DOHH2 (cell line): ENCODE data around the gene MAP3K5.

Experiments used
- H3F3A ChIP-seq: fragments of 200-600 bp; sonication (generic), shearing (Covaris generic); 2 replicates; pipeline ENCODE4 v1.6.0; 2016; ENCODE audit warnings: antibody characterized with exemption, mild to moderate bottlenecking; ENCODE audit not compliant: control insufficient read depth, insufficient read depth
- H3K27ac ChIP-seq: fragments of 200-600 bp; sonication (generic); 2 replicates; pipeline ENCODE4 v1.5.1; 2014; ENCODE audit warnings: low read depth, mild to moderate bottlenecking, low read length, moderate library complexity
- H3K27me3 ChIP-seq: fragments of 200-600 bp; sonication (generic); 2 replicates; pipeline ENCODE4 v1.6.1; 2014; ENCODE audit warnings: mild to moderate bottlenecking, low read length, mixed read lengths; ENCODE audit not compliant: control insufficient read depth
- H3K36me3 ChIP-seq: fragments of 200-600 bp; sonication (generic); 2 replicates; pipeline ENCODE4 v1.6.1; 2014; ENCODE audit warnings: mild to moderate bottlenecking, low read length, moderate library complexity, mixed read lengths; ENCODE audit not compliant: control insufficient read depth
- H3K4me1 ChIP-seq: fragments of 200-600 bp; sonication (generic); 2 replicates; pipeline ENCODE4 v1.6.1; 2014; ENCODE audit warnings: mild to moderate bottlenecking, low read length, mixed read lengths; ENCODE audit not compliant: control insufficient read depth
- H3K4me2 ChIP-seq: fragments of 200-600 bp; sonication (generic); 2 replicates; pipeline ENCODE4 v1.6.0; 2014; ENCODE audit warnings: mild to moderate bottlenecking, low read length, moderate library complexity
- H3K4me3 ChIP-seq: fragments of 200-600 bp; sonication (generic); 2 replicates; pipeline ENCODE4 v1.5.1; 2014; ENCODE audit warnings: mild to moderate bottlenecking, low read length, mixed read lengths
- H3K79me2 ChIP-seq: fragments of 200-600 bp; sonication (generic); 2 replicates; pipeline ENCODE4 v1.6.1; 2014; ENCODE audit warnings: mild to moderate bottlenecking, low read length, mixed read lengths; ENCODE audit not compliant: control insufficient read depth
- H3K9me2 ChIP-seq: fragments of 200-600 bp; sonication (generic); replicated peaks from 2 replicates; pipeline ENCODE4 v1.6.1; 2014; ENCODE audit warnings: mild to moderate bottlenecking, low read length, mixed read lengths; ENCODE audit not compliant: control insufficient read depth
- H3K9me3 ChIP-seq: fragments of 200-600 bp; sonication (generic); 2 replicates; pipeline ENCODE4 v1.6.1; 2014; ENCODE audit warnings: antibody characterized with exemption, low read length, mixed read lengths; ENCODE audit not compliant: control insufficient read depth, insufficient read depth
- H4K20me1 ChIP-seq: fragments of 200-600 bp; sonication (generic); 2 replicates; pipeline ENCODE4 v1.6.0; 2014; ENCODE audit warnings: low read depth, mild to moderate bottlenecking, antibody characterized with exemption, low read length, moderate library complexity; ENCODE audit not compliant: control insufficient read depth, insufficient read depth
- EZH2phosphoT487 ChIP-seq: fragments of 200-600 bp; sonication (generic); IDR thresholded peaks from 2 replicates; pipeline ENCODE4 v1.6.1; 2017; ENCODE audit warnings: borderline replicate concordance, mild to moderate bottlenecking, antibody characterized with exemption, low read length, moderate library complexity, mixed read lengths
- TF ChIP-seq, protein P1 (sequence below): fragments of 200-600 bp; sonication (generic); IDR thresholded peaks from one replicate; pipeline ENCODE4 v1.5.1; 2014; ENCODE audit warnings: antibody characterized with exemption, mild to moderate bottlenecking, low read depth, low read length; ENCODE audit not compliant: poor library complexity, severe bottlenecking

The MAP3K5 gene

DNA sequence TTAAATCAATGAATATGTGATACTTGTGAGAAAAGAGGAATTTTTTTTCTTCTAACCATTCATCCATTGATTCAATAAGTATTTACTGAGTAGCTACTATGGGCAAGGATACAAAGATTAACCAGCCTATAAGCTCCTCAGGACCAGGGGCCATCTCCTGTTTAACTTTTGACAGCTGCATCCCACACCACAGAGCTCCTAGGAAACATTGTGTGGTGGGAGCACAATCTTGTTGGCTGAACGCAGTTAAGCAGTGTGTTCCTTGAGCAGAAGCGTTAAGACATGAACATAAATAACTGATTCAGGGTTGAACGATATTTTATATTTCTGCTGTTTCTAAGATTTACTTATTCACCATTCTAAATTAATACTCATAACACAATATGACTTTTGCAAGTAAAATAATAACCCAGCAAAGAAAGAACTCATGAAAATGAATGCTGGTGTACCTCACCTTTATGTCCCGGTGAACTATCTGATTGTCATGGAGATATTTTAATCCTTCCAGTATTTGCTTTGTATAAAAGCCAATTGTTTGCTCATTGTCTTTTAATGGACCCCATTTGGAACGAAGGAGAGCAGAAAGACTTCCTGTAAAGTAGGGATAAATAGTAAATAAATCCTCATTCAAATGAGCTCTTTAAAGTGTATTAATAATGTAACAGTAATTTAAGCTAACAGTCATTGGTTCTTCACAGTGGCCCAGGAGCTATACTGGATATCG is 179.4 kb downstream of the MAP3K5 start:
- H4K20me1 ChIP-seq = no peaks in the 10 kb centered on the region
- no peak overlapping the region for H3K4me3 ChIP-seq
- no peaks in the 10 kb centered on the region for H3F3A ChIP-seq
- H3K79me2 ChIP-seq = no peaks in the 10 kb centered on the region
- H3K9me2 ChIP-seq = no peaks in the 10 kb centered on the region
- TF ChIP-seq EZH2phosphoT487 = no peak
- TF ChIP-seq, protein P1, sequence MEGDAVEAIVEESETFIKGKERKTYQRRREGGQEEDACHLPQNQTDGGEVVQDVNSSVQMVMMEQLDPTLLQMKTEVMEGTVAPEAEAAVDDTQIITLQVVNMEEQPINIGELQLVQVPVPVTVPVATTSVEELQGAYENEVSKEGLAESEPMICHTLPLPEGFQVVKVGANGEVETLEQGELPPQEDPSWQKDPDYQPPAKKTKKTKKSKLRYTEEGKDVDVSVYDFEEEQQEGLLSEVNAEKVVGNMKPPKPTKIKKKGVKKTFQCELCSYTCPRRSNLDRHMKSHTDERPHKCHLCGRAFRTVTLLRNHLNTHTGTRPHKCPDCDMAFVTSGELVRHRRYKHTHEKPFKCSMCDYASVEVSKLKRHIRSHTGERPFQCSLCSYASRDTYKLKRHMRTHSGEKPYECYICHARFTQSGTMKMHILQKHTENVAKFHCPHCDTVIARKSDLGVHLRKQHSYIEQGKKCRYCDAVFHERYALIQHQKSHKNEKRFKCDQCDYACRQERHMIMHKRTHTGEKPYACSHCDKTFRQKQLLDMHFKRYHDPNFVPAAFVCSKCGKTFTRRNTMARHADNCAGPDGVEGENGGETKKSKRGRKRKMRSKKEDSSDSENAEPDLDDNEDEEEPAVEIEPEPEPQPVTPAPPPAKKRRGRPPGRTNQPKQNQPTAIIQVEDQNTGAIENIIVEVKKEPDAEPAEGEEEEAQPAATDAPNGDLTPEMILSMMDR = no peak
- H3K9me3 ChIP-seq = no peaks in the 10 kb centered on the region
- no peaks in the 10 kb centered on the region for H3K36me3 ChIP-seq
- no peaks in the 10 kb centered on the region for H3K4me1 ChIP-seq
- no peak overlapping the region for H3K4me2 ChIP-seq
- no peak overlapping the region for H3K27ac ChIP-seq
- H3K27me3 ChIP-seq = no peaks in the 10 kb centered on the region

DNA sequence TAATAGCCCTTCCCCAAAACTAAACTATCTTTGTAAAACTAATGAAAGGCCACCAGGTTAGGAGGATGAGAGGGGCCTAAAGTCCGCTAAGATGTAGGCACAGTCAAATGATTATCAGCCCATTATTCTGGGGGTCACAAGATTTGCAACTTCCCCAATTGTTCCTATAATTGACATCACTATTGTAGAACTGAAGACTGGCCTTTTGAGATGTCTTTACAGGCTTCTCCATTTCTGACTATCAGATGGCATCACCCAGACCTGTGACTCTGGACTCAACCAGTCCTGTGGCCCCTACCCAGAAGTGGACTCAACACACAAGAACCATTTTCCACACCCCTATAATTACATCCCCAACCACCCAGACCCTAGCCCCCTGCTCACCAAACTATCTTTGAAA is 180.5 kb downstream of the MAP3K5 start:
- no peak for TF ChIP-seq EZH2phosphoT487
- TF ChIP-seq, protein P1 = no peak
- H3K9me3 ChIP-seq = no peaks in the 10 kb centered on the region
- H3K9me2 ChIP-seq = no peaks in the 10 kb centered on the region
- no peaks in the 10 kb centered on the region for H3K79me2 ChIP-seq
- H3K36me3 ChIP-seq = no peaks in the 10 kb centered on the region
- H3K4me2 ChIP-seq = no peak overlapping the region
- H3K4me3 ChIP-seq = no peak overlapping the region
- H3K27ac ChIP-seq = no peak overlapping the region
- no peaks in the 10 kb centered on the region for H4K20me1 ChIP-seq
- no peaks in the 10 kb centered on the region for H3K4me1 ChIP-seq
- H3F3A ChIP-seq = no peaks in the 10 kb centered on the region
- H3K27me3 ChIP-seq = no peaks in the 10 kb centered on the region

DNA sequence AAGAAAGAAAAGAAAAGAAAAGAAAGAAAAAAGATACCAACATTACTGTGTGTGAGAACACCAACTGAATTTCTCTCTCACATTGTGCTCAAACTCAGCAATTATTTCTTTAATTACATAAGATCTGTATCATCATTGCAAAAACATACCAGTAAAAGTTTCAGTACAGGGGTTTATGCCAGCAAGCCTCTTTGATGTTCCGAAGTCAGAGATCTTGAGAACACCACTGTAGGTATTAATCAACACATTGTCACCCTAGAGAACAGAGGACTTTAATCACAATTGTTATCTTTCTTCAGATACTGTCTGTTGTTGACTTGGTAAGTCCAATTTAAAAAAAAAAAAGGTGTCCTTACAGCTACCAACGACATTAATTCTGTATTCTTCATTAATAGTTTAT is 181.1 kb downstream of the MAP3K5 start:
- H3K4me2 ChIP-seq = no peak overlapping the region
- H3K9me2 ChIP-seq = no peaks in the 10 kb centered on the region
- H3K4me3 ChIP-seq = no peak overlapping the region
- H3K9me3 ChIP-seq = no peaks in the 10 kb centered on the region
- H3K36me3 ChIP-seq = no peaks in the 10 kb centered on the region
- no peaks in the 10 kb centered on the region for H3K79me2 ChIP-seq
- H4K20me1 ChIP-seq = no peaks in the 10 kb centered on the region
- H3K4me1 ChIP-seq = no peaks in the 10 kb centered on the region
- H3F3A ChIP-seq = no peaks in the 10 kb centered on the region
- no peak overlapping the region for H3K27ac ChIP-seq
- no peaks in the 10 kb centered on the region for H3K27me3 ChIP-seq
- no peak for TF ChIP-seq EZH2phosphoT487
- TF ChIP-seq, protein P1 = no peak
